NOMO-1 (cell line): ENCODE data around the gene TBC1D17.

Source experiments
- DNase-seq, 2 experiments: peaks; one replicate each; lab custom pipeline; 2025; ENCODE audit not compliant: unreplicated experiment in 2 of 2; lab: John Stamatoyannopoulos, UW

The TBC1D17 gene

GRCh38 chr19:49860336-49861102 is 17.0 kb upstream of the TBC1D17 start:
- DNase-seq = no peak

DNA sequence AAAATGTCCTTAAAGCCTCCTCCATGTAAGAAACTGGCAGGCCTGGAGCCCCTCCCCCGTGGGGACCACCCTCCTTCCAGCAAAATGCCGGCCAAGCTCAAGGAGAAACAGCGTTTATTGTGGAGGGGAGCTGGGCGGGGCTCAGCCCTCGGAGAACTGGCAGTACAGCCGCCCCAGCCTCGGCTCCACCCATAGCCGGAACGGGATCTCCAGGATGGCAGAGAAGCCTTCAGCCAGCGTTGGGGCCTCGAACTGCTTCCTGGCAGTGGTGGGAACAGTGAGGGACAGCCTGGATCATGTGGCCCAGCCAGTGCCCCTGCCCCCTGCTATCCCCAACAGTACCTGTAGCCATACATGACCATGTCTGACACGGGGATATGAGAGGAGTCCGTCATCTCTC is 16.4 kb upstream of the TBC1D17 start:
- no peak for DNase-seq

GRCh38 chr19:49861541-49862378 is 15.7 kb upstream of the TBC1D17 start:
- no peak for DNase-seq

- DNase-seq = no peak
Observed at GRCh38 chr19:49862391-49863253, 14.9 kb upstream of the TBC1D17 start.

- no peak for DNase-seq
Observed at GRCh38 chr19:49863254-49863934, 14.1 kb upstream of the TBC1D17 start.

DNA sequence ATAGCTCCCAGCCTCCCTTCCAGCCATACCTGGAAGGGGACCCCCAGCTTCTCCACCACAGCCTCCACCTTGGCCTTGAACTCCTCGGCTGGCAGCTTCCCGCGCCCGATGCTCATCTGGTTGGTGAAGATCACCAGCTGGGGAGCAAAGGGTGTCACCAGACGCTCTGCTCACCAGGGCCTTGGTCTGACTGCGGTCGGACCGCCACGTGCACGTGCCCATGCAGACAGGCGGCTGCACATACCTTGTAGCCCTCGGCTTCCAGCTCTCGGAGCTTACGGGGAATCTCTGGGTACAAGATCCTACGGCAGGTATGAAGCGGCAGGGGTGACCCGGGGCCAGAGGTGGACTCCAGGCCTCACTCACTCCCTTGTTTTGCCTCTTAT is 13.6 kb upstream of the TBC1D17 start:
- no peak for DNase-seq

DNA sequence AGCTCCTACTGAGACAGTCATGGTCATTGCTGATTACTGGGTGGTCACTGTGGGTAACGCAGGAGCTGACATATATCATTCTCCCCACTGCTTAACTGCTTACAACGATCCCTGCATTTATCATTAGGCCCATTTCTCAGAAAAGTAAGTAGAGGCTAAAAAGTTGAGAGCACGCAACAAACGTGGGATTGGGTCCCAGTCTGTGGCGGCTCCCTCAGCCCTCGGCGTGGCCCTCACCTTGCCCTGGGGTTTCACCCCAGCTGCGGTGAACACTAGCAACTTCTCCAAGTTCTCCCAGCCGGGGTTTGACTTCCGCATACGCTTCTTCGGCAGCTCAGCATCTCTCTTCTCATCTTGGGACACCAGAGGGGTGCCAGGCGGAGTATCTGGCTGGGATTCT is 12.6 kb upstream of the TBC1D17 start:
- DNase-seq = peak in 1 of 2 experiments; percentile 44

DNA sequence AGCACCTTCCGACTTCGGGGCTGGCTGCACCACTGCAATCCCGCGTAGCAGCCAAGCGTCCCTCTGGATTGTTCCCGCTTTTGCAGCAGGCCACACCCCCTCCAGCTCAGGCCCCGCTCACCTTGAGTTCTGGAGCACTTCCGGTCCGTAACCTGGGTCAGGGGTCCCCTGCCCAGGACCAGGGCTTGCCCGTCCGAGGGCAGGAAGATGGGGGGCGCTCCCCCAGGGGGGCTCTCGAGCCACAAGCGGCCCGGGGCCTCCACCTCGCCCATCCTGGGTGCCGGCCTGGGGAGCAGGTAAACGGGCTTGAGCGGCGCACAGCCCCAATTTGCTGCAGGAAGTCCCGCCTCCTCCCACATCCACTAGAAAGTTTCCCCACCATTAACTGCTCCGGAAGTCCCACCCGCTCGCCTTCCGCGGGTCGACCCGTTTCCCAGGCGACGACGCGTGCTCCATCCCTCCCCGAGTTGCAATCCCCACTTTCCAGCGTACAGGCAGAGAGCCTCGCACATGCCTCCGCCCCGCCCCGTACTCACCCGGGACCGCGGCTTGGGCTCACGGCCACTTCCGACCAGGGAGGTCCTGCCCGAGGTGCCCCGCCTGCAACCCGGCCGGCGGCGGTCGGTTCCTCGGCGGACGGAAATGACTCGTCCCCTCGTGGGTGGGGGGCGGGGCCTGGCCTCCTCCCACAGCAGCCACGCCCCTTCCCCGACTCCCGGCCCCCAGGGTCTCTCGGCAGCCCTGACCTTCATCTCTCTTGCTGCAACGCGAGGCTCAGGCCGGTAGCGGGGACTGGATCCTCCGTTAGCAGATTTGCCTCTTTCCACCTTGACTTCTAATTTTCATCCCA is 10.3 kb upstream of the TBC1D17 start, which contains the start of gene PNKP:
TSS of gene PNKP (minus strand) at position 644 of the 850 bp plus-strand sequence. CDS start at position 272, 372 bp downstream.
- peak; percentile 94 to 95 for DNase-seq

GRCh38 chr19:49869009-49869483 is 8.5 kb upstream of the TBC1D17 start:
- no peak for DNase-seq

GRCh38 chr19:49869484-49870308 is 7.8 kb upstream of the TBC1D17 start:
- DNase-seq = peak; percentile 98 to 99

GRCh38 chr19:49870309-49870901 is 7.1 kb upstream of the TBC1D17 start:
- DNase-seq = no peak

GRCh38 chr19:49871349-49871985 is 6.0 kb upstream of the TBC1D17 start:
- no peak for DNase-seq

GRCh38 chr19:49872245-49873128 is 5.0 kb upstream of the TBC1D17 start:
- no peak for DNase-seq

DNA sequence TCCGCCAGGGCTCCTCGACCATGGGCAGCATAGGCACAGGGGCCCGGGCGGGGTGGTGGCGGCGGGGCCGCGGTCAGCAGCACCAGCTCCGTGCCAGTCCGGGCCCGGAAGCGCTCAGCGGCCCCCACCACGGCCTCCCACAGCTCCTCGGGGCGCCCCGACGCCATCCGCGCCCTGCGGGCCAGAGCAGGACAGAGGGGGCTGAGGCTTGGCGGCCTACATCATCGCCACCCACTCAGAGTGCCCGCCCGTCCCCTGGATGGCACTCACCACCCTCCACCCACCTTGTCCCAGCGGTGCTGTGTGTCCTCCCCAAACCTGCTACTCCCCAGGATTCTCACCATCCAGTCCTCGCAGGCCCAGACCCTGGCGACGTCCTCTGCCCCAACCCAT is 4.4 kb upstream of the TBC1D17 start:
- no peak for DNase-seq

DNA sequence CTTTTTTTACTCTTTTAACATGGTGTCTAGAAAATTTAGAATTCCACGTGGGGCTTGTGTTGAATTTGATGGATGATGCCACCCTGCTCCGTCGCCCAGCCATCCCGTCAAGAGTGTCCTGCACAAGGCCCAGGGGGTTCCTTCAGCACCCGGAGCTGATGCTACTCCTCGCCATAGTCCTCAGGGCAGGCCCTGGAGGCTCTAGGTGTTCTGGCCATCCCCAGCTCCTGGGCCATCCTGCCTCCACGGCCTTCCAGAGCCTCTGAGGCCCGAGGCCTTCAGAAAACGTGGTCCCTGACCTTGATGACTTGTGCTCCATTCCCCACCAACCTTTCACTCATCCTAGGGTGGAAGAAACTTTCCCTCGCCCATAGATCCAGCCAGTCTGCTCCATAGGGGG is 3.7 kb upstream of the TBC1D17 start:
- no peak for DNase-seq

DNA sequence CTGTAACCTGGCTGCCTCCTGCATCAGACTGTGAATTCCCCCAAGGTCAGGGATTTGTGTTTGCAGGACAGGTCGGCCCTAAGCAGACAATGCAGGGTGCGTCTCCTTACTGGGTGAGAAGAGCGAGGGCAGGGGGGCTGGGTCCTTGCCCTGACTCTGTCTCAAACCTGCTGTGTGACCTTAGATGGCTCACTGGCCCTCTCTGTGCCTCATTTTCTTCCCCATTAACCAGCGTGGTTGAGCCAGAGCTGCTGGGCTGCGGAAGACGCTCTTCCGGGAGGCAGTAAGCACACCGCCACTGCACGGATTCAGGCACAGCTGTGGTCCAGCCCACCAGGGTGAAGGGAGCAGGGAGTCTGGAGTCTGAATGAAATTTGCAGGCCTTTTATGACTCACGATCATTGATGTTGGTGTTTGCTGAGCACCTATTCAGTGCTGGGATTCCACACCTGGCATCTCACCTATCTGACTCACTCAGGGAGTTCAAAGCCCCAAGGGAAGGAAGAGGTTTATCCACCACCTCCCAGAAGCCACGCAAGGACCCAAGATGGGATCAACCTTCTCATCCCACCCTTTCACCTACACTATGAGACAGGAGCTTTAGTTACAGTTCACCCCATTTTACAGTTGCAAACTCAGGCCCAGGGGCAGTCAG is 2.9 kb upstream of the TBC1D17 start:
- no peak for DNase-seq
